HEK293 (cell line): ENCODE data around the gene FLVCR1.

ENCODE experiments used
- CTCF ChIA-PET: fragments of 350-600 bp; formaldehyde crosslinking; extraction: SDS; loops from one replicate; lab custom pipeline; 2021; ENCODE audit warnings: antibody characterized with exemption; lab: Yijun Ruan, JAX
- POLR2A ChIA-PET: fragments of 300-600 bp; formaldehyde crosslinking; extraction: SDS; loops from one replicate; lab custom pipeline; 2020; ENCODE audit warnings: antibody characterized with exemption, inconsistent platforms; lab: Yijun Ruan, JAX
- H3K27ac ChIP-seq: fragments of 200-500 bp; sonication (Bioruptor generic); 2 replicates; pipeline ENCODE4 v1.5.1; 2014; ENCODE audit warnings: low read depth, low read length, control low read depth, inconsistent platforms; ENCODE audit errors: extremely low read depth
- H3K36me3 ChIP-seq, 2 experiments: fragments of 200-500 bp in 1 of 2; sonication (Bioruptor generic) in 1 of 2; 1 replicate in 1 of 2; 2 replicates in 1 of 2; pipeline ENCODE4 v1.5.1; 2014 to 2017; ENCODE audit warnings: inconsistent platforms in 2 of 2, low read length in 2 of 2; ENCODE audit not compliant: control insufficient read depth in 2 of 2, insufficient read depth in 1 of 2
- H3K4me1 ChIP-seq: fragments of 200-500 bp; sonication (Bioruptor generic); 2 replicates; pipeline ENCODE4 v1.5.1; 2014; ENCODE audit warnings: mild to moderate bottlenecking, low read length, inconsistent platforms; ENCODE audit not compliant: control insufficient read depth, insufficient read depth
- H3K4me3 ChIP-seq: 2 replicates; pipeline ENCODE4 v1.5.1; 2011; ENCODE audit warnings: low read depth, mild to moderate bottlenecking, control low read depth, low read length, moderate library complexity
- H3K9me3 ChIP-seq: fragments of 200-500 bp; sonication (Bioruptor generic); 2 replicates; pipeline ENCODE4 v1.5.1; 2014; ENCODE audit warnings: low read depth, low read length, inconsistent platforms; ENCODE audit not compliant: control insufficient read depth, insufficient read depth
- GFI1B ChIP-seq: fragments of 450-650 bp; formaldehyde crosslinking; IDR thresholded peaks from 2 replicates; pipeline ENCODE4 v1.5.1; 2016; ENCODE audit warnings: missing biosample characterization, missing genetic modification characterization
- GLIS1 ChIP-seq: fragments of 450-650 bp; formaldehyde crosslinking; IDR thresholded peaks from 2 replicates; pipeline ENCODE4 v1.5.1; 2016; ENCODE audit warnings: missing biosample characterization, missing genetic modification characterization
- GLIS2 ChIP-seq: fragments of 450-650 bp; formaldehyde crosslinking; IDR thresholded peaks from 2 replicates; pipeline ENCODE4 v1.5.1; 2016; ENCODE audit warnings: missing biosample characterization, missing genetic modification characterization
- KLF9 ChIP-seq: fragments of 450-650 bp; formaldehyde crosslinking; IDR thresholded peaks from 2 replicates; pipeline ENCODE4 v1.5.1; 2016; ENCODE audit warnings: missing biosample characterization, missing genetic modification characterization, low read depth
- SCRT2 ChIP-seq: fragments of 450-650 bp; formaldehyde crosslinking; IDR thresholded peaks from 2 replicates; pipeline ENCODE4 v1.5.1; 2016; ENCODE audit warnings: missing biosample characterization, missing genetic modification characterization
- SP3 ChIP-seq: fragments of 450-650 bp; formaldehyde crosslinking; IDR thresholded peaks from 2 replicates; pipeline ENCODE4 v1.5.1; 2016; ENCODE audit warnings: missing biosample characterization, missing genetic modification characterization
- SP7 ChIP-seq: fragments of 450-650 bp; formaldehyde crosslinking; IDR thresholded peaks from 2 replicates; pipeline ENCODE4 v1.5.1; 2016; ENCODE audit warnings: missing biosample characterization, missing genetic modification characterization
- YY2 ChIP-seq: fragments of 450-650 bp; formaldehyde crosslinking; IDR thresholded peaks from 2 replicates; pipeline ENCODE4 v1.5.1; 2016; ENCODE audit warnings: missing biosample characterization, missing genetic modification characterization
- ZBTB1 ChIP-seq: fragments of 450-650 bp; formaldehyde crosslinking; IDR thresholded peaks from 2 replicates; pipeline ENCODE4 v1.5.1; 2016; ENCODE audit warnings: missing biosample characterization, missing genetic modification characterization
- ZBTB8A ChIP-seq: fragments of 450-650 bp; formaldehyde crosslinking; IDR thresholded peaks from 2 replicates; pipeline ENCODE4 v1.5.1; 2016; ENCODE audit warnings: missing biosample characterization, missing genetic modification characterization
- ZFP37 ChIP-seq: fragments of 450-650 bp; formaldehyde crosslinking; IDR thresholded peaks from 2 replicates; pipeline ENCODE4 v1.5.1; 2016; ENCODE audit warnings: missing biosample characterization, missing genetic modification characterization
- ZNF10 ChIP-seq: fragments of 450-650 bp; formaldehyde crosslinking; IDR thresholded peaks from 2 replicates; pipeline ENCODE4 v1.5.1; 2017; ENCODE audit warnings: missing biosample characterization, missing genetic modification characterization
- ZNF146 ChIP-seq: fragments of 450-650 bp; formaldehyde crosslinking; IDR thresholded peaks from 2 replicates; pipeline ENCODE4 v1.5.1; 2016; ENCODE audit warnings: missing biosample characterization, missing genetic modification characterization
- ZNF2 ChIP-seq: fragments of 450-650 bp; formaldehyde crosslinking; IDR thresholded peaks from 2 replicates; pipeline ENCODE4 v1.5.1; 2016; ENCODE audit warnings: missing biosample characterization, missing genetic modification characterization
- ZNF311 ChIP-seq: fragments of 450-650 bp; formaldehyde crosslinking; IDR thresholded peaks from 2 replicates; pipeline ENCODE4 v1.5.1; 2017; ENCODE audit warnings: missing biosample characterization, missing genetic modification characterization, borderline replicate concordance
- ZNF416 ChIP-seq: fragments of 450-650 bp; formaldehyde crosslinking; IDR thresholded peaks from 2 replicates; pipeline ENCODE4 v1.5.1; 2016; ENCODE audit warnings: missing biosample characterization, missing genetic modification characterization
- ZNF548 ChIP-seq: fragments of 450-650 bp; formaldehyde crosslinking; IDR thresholded peaks from 2 replicates; pipeline ENCODE4 v1.5.1; 2016; ENCODE audit warnings: missing biosample characterization, missing genetic modification characterization
- ZNF558 ChIP-seq: fragments of 450-650 bp; formaldehyde crosslinking; IDR thresholded peaks from 2 replicates; pipeline ENCODE4 v1.5.1; 2016; ENCODE audit warnings: missing biosample characterization, missing genetic modification characterization
- ZNF585B ChIP-seq: fragments of 450-650 bp; formaldehyde crosslinking; IDR thresholded peaks from 2 replicates; pipeline ENCODE4 v1.5.1; 2016; ENCODE audit warnings: missing biosample characterization, missing genetic modification characterization
- ZNF677 ChIP-seq: fragments of 450-650 bp; IDR thresholded peaks from 2 replicates; pipeline ENCODE4 v1.5.0; 2018; ENCODE audit warnings: missing biosample characterization, mild to moderate bottlenecking, missing genetic modification characterization, moderate library complexity
- ZNF704 ChIP-seq: fragments of 450-650 bp; formaldehyde crosslinking; IDR thresholded peaks from 2 replicates; pipeline ENCODE4 v1.5.1; 2016; ENCODE audit warnings: missing biosample characterization, missing genetic modification characterization
- ZNF830 ChIP-seq: fragments of 450-650 bp; IDR thresholded peaks from 2 replicates; pipeline ENCODE4 v1.5.0; 2018; ENCODE audit warnings: missing biosample characterization, missing genetic modification characterization, low read depth, mild to moderate bottlenecking, moderate library complexity
- ZSCAN23 ChIP-seq: fragments of 450-650 bp; formaldehyde crosslinking; IDR thresholded peaks from 2 replicates; pipeline ENCODE4 v1.5.1; 2016; ENCODE audit warnings: missing biosample characterization, missing genetic modification characterization
- TF ChIP-seq, protein P1 (sequence below): fragments of 450-650 bp; formaldehyde crosslinking; IDR thresholded peaks from 2 replicates; pipeline ENCODE4 v1.5.1; 2016; ENCODE audit warnings: missing biosample characterization, missing genetic modification characterization
- TF ChIP-seq, protein P2 (sequence below): fragments of 450-650 bp; formaldehyde crosslinking; IDR thresholded peaks from 2 replicates; pipeline ENCODE4 v1.5.1; 2016; ENCODE audit warnings: missing biosample characterization, missing genetic modification characterization, low read depth
- TF ChIP-seq, protein P3 (sequence below): fragments of 450-650 bp; formaldehyde crosslinking; IDR thresholded peaks from 2 replicates; pipeline ENCODE4 v1.5.0; 2017; ENCODE audit warnings: missing biosample characterization, missing genetic modification characterization, borderline replicate concordance
- TF ChIP-seq, protein P4 (sequence below): fragments of 450-650 bp; formaldehyde crosslinking; IDR thresholded peaks from 2 replicates; pipeline ENCODE4 v1.5.1; 2016; ENCODE audit warnings: missing biosample characterization, missing genetic modification characterization
- TF ChIP-seq, protein P5 (sequence below): sonication (generic); formaldehyde crosslinking; IDR thresholded peaks from 2 replicates; pipeline ENCODE4 v1.8.1; 2022; ENCODE audit warnings: mild to moderate bottlenecking, moderate library complexity, missing genetic modification reagents

FLVCR1 gene

GRCh38 chr1:212860713-212861581, 2.9 kb downstream of the FLVCR1 start (continued):
- TF ChIP-seq ZSCAN23 (tag by site-specific recombination) (no peak), ZNF558 (tag by site-specific recombination) (no peak), ZNF311 (no peak), SCRT2 (tag by site-specific recombination) (no peak), GFI1B (no peak), ZFP37 (tag by site-specific recombination) (no peak), ZNF830 (no peak), SP7 (tag by site-specific recombination) (no peak), GLIS1 (tag by site-specific recombination) (peak; percentile 44), ZNF416 (no peak), SP3 (tag by site-specific recombination) (no peak), KLF9 (no peak), ZBTB1 (tag by site-specific recombination) (no peak), YY2 (tag by site-specific recombination) (no peak), ZNF548 (tag by site-specific recombination) (no peak)
- TF ChIP-seq, protein P1, sequence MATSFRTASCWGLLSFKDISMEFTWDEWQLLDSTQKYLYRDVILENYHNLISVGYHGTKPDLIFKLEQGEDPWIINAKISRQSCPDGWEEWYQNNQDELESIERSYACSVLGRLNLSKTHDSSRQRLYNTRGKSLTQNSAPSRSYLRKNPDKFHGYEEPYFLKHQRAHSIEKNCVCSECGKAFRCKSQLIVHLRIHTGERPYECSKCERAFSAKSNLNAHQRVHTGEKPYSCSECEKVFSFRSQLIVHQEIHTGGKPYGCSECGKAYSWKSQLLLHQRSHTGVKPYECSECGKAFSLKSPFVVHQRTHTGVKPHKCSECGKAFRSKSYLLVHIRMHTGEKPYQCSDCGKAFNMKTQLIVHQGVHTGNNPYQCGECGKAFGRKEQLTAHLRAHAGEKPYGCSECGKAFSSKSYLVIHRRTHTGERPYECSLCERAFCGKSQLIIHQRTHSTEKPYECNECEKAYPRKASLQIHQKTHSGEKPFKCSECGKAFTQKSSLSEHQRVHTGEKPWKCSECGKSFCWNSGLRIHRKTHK (tag by site-specific recombination) = no peak
- TF ChIP-seq, protein P2, sequence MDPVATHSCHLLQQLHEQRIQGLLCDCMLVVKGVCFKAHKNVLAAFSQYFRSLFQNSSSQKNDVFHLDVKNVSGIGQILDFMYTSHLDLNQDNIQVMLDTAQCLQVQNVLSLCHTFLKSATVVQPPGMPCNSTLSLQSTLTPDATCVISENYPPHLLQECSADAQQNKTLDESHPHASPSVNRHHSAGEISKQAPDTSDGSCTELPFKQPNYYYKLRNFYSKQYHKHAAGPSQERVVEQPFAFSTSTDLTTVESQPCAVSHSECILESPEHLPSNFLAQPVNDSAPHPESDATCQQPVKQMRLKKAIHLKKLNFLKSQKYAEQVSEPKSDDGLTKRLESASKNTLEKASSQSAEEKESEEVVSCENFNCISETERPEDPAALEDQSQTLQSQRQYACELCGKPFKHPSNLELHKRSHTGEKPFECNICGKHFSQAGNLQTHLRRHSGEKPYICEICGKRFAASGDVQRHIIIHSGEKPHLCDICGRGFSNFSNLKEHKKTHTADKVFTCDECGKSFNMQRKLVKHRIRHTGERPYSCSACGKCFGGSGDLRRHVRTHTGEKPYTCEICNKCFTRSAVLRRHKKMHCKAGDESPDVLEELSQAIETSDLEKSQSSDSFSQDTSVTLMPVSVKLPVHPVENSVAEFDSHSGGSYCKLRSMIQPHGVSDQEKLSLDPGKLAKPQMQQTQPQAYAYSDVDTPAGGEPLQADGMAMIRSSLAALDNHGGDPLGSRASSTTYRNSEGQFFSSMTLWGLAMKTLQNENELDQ (tag by site-specific recombination) = no peak
- TF ChIP-seq, protein P3, sequence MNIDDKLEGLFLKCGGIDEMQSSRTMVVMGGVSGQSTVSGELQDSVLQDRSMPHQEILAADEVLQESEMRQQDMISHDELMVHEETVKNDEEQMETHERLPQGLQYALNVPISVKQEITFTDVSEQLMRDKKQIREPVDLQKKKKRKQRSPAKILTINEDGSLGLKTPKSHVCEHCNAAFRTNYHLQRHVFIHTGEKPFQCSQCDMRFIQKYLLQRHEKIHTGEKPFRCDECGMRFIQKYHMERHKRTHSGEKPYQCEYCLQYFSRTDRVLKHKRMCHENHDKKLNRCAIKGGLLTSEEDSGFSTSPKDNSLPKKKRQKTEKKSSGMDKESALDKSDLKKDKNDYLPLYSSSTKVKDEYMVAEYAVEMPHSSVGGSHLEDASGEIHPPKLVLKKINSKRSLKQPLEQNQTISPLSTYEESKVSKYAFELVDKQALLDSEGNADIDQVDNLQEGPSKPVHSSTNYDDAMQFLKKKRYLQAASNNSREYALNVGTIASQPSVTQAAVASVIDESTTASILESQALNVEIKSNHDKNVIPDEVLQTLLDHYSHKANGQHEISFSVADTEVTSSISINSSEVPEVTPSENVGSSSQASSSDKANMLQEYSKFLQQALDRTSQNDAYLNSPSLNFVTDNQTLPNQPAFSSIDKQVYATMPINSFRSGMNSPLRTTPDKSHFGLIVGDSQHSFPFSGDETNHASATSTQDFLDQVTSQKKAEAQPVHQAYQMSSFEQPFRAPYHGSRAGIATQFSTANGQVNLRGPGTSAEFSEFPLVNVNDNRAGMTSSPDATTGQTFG (tag by site-specific recombination) = no peak

GRCh38 chr1:212862111-212862690, 4.1 kb downstream of the FLVCR1 start:
- POLR2A ChIA-PET = no interaction called here
- no peak overlapping the region for H3K27ac ChIP-seq
- H3K36me3 ChIP-seq = peaks cover 31 to 47% of the 10 kb centered on the region in 2 experiments
- TF ChIP-seq ZNF677 (tag by site-specific recombination) (no peak), GLIS2 (no peak), ZNF2 (no peak), ZNF10 (tag by site-specific recombination) (no peak), ZBTB8A (tag by site-specific recombination) (no peak), ZNF146 (peak; percentile 89), ZNF704 (no peak), ZNF585B (tag by site-specific recombination) (no peak)
- TF ChIP-seq, protein P4, sequence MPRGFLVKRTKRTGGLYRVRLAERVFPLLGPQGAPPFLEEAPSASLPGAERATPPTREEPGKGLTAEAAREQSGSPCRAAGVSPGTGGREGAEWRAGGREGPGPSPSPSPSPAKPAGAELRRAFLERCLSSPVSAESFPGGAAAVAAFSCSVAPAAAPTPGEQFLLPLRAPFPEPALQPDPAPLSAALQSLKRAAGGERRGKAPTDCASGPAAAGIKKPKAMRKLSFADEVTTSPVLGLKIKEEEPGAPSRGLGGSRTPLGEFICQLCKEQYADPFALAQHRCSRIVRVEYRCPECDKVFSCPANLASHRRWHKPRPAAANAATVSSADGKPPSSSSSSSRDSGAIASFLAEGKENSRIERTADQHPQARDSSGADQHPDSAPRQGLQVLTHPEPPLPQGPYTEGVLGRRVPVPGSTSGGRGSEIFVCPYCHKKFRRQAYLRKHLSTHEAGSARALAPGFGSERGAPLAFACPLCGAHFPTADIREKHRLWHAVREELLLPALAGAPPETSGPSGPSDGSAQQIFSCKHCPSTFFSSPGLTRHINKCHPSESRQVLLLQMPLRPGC (tag by site-specific recombination) = no peak
- TF ChIP-seq, protein P5, sequence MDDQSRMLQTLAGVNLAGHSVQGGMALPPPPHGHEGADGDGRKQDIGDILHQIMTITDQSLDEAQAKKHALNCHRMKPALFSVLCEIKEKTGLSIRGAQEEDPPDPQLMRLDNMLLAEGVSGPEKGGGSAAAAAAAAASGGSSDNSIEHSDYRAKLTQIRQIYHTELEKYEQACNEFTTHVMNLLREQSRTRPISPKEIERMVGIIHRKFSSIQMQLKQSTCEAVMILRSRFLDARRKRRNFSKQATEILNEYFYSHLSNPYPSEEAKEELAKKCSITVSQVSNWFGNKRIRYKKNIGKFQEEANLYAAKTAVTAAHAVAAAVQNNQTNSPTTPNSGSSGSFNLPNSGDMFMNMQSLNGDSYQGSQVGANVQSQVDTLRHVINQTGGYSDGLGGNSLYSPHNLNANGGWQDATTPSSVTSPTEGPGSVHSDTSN (CRISPR knock-in tag) = no peak

More at GRCh38 chr1:212862111-212862690, 4.1 kb downstream of the FLVCR1 start:
- H3K4me1 ChIP-seq = peaks cover 4% of the 10 kb centered on the region; the same call in 1 of the 2 replicates
- CTCF ChIA-PET = interaction anchor here (1.1 to 1.9 kb wide), 2 partner anchors 47 to 112 kb away, joined by 4 to 6 read pairs; no protein-coding TSS in a partner anchor
- no peak overlapping the region for H3K4me3 ChIP-seq
- no peaks in the 10 kb centered on the region for H3K9me3 ChIP-seq
